Measurements from ENCODE around the gene RNU1-2. TPM values are rescaled to one million over a fixed set of nuclear protein-coding genes. Genes with fewer than 3 reads are reported as not detected.

Gene RNU1-2
- total RNA-seq = under 0.01 TPM in 2 replicates

DNA sequence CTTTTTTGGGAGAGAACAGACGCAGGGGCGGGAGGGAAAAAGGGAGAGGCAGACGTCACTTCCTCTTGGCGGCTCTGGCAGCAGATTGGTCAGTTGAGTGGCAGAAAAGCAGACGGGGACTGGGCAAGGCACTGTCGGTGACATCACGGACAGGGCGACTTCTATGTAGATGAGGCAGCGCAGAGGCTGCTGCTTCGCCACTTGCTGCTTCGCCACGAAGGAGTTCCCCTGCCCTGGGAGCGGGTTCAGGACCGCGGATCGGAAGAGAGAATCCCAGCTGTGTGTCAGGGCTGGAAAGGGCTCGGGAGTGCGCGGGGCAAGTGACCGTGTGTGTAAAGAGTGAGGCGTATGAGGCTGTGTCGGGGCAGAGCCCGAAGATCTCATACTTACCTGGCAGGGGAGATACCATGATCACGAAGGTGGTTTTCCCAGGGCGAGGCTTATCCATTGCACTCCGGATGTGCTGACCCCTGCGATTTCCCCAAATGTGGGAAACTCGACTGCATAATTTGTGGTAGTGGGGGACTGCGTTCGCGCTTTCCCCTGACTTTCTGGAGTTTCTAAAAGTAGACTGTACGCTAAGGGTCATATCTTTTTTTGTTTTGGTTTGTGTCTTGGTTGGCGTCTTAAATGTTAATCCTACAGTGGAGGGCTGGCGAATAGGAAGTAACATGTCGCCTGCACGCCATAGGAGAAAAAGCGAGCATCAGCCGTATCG is at the start of gene RNU1-2:
Gene RNU1-2, plus strand, starts transcription at position 383 of the 718 bp plus-strand sequence.

DNA sequence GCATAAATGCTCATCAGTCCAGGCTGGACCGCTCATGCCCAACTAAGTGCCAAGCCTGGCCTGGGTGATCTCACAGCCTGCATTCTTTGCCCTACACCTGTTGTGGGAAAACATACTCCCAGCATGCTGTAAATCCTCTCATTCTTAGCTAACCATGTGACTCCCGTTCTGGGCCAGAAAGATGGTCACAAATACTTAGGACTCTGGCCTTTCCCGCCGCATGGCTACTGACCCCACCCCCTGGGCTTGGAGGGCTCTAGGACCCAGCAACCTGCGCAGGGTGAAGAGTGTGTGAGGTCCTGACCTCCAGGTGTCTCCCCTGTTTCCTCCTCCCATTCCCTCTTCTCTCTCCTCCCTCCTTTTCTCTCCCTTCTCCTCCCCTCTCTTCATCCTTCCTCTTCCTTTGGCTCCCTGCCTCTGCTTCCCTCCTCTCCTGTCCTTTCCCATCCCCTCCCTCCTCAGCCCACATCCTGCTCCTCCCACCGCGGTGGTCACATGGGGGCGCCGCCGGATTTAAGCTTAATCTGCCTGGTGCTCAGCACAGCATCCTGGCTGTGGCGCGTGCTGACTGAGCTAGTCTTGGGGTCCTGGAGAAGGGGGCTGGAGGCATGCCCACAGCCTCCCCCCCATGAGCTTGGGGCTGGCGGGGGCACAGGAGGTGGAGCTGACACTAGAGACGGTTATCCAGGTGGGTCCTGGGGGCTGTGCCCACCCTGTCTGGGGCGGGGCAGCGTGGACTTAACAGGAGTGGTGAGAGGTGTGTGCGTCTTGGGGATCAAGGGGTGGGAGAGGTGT is 25.8 kb downstream of the RNU1-2 start, which contains the start of gene CROCC:
Gene CROCC, plus strand, starts transcription at position 541 of the 795 bp plus-strand sequence. Its CDS starts 88 bp downstream, at position 629.

Small RNA genes lying within 50 kb of the gene (small RNA-seq; reads per million reads assigned to genes)
- not detected for gene MIR3675
- gene RNU1-2 = not detected
- not detected for gene RNU1-5P

Other genes with a start within 250 kb of the RNU1-2 start
- under 0.01 TPM in 2 replicates for gene RNU1-3, start 229.0 kb upstream of the RNU1-2 start, total RNA-seq
- under 0.01 TPM in 2 replicates for gene RNU1-4, start 155.5 kb upstream of the RNU1-2 start, total RNA-seq
- gene CROCC, start 26.0 kb downstream of the RNU1-2 start, total RNA-seq = 17.1 and 29.4 TPM in 2 replicates
- 88.9 and 99.1 TPM in 2 replicates for gene MFAP2, start 84.6 kb downstream of the RNU1-2 start, total RNA-seq
- 19.6 and 28.2 TPM in 2 replicates for gene ATP13A2, start 115.9 kb downstream of the RNU1-2 start, total RNA-seq
- 55.7 and 71.8 TPM in 2 replicates for gene SDHB, start 158.1 kb downstream of the RNU1-2 start, total RNA-seq
- 0.32 and 1.2 TPM in 2 replicates for gene PADI2, start 223.5 kb downstream of the RNU1-2 start, total RNA-seq